OCI-LY3 (cell line): ENCODE results near the gene MYL5.

ENCODE experiments used
- CTCF ChIP-seq: fragments of 200-600, 300-600 bp; sonication (generic); IDR thresholded peaks from 2 replicates; pipeline ENCODE4 v1.5.1; 2014; ENCODE audit warnings: antibody characterized with exemption, low read length, low read depth
- EZH2phosphoT487 ChIP-seq: fragments of 200-600 bp; shearing (Covaris generic); IDR thresholded peaks from 2 replicates; pipeline ENCODE4 v1.6.1; 2018; ENCODE audit warnings: antibody characterized with exemption, mixed run types, low read depth

DNA sequence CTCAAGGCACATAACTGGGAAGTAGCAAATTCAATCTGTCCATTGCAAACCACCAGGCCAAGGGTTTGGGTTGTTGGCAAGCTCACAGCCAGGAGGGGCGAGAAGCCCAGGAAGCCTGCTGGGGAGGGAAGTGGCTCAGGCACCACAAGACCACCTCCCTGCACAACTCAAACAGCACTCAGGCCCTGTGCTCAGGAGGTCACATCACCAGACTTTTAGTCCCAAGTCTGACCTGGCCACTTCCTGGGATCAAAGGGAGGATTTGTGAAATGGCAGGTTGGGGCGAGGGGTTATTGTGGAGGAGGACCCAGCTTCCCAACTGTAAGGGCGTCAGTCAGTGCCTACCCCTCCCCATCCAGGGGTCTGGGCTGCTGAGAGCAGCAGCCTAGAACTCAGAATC lies 2.6 kb upstream of the MYL5 start:
- TF ChIP-seq CTCF: no peak
- TF ChIP-seq EZH2phosphoT487: no peak
